Measurements from ENCODE around the gene LCLAT1.
"Not testable (repeated sequence)": the region's sequence is repeated elsewhere in the genome, so short reads cannot be mapped to it uniquely, and the experiment has no call there.

The LCLAT1 gene

DNA sequence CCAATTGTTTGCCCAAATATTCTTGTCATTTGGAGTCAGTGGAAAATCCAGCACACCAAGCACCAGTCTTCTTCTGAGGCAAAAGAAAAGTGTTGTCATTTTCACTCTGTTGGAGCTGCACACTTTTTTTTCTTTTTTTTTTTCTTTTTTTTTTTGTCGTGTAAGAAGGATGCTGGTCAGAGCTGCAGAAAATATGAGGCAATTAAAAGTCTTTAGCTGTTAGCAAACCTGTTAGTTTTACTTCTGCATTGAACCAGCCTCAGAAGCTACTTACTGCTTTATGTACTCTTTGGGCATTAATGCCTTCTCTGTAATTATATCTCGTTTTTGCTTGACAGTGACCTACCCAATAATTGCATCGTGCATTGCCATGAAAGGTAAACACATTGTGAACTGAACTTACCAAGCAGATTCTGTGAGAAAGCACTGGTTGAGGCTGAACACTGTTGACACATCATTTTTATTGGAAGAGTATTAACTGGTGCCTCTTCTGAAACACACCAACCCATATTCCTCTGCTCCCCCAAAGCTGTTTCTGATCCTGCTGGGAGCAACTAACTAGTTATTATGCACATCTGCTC, 194.8 kb downstream of the LCLAT1 start:
- DNase-seq, result no peak

DNA sequence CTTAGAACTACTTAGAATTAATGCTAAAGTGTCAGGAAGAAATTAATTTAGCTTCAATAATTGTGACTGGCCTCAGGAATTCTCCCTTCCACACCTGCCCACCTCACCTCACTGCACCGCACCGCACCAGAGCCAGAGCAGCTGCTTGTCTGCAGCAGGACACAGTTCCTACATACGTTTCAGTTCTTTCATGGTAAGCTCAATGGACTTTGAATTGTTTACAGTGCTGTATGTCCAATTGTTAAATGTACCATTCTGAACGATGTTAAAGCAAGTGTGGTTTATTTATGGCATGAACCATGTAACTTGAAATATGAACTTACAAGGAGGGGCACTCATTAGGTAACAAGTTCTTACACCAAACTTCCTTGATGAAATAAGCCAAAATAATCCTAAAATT, 196.0 kb downstream of the LCLAT1 start:
- DNase-seq, result not testable (repeated sequence)

DNA sequence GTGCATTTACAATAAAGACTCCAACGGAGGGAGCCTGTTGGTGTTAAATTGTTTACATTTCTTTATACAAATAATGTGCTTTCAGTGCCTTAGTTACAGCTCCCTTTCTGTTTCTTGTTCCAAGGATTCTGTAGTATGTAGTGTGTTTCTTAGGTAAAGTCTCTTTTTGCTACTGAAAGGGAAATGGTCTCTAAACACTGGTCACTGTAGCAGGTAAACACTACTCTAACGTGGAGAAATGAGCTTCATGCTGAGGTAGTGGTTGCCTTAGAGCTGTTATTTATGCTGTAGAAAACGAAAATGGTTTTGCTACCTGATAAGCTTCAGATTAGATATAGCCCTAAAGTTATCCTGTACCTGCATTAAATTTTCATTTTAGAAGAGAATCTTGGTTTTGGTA, 196.6 kb downstream of the LCLAT1 start:
- no peak for DNase-seq

DNA sequence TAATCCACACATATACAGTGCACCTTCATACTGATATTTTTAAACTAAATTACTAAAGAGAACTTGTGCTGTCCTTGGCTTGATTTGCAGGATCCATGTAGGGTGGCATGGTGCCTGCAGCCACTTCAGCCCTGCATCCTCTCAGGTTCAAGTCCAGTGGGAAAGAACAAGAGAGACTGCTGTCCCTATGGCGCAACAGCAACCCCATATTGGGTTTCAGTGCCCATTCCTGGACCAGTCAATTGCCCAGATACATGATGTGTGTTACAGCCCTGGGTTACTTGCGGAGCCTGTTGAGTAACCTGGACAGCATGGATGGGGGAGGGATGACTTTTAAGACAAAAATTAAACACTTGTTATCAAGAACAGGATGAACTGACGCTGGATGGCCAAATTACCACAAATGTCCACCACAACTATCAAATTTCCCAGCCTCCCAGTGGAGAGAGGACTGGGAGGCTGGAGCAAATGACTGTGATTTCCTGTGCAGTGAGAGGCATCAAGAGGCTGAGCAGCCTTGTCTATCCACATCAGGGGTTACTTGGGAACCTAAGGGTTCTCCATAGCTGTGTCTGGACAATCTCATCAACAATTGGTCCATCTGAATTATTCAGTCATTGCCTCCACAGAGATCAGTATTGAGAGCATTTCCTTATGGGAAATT, 198.2 kb downstream of the LCLAT1 start:
- DNase-seq, result no peak

DNA sequence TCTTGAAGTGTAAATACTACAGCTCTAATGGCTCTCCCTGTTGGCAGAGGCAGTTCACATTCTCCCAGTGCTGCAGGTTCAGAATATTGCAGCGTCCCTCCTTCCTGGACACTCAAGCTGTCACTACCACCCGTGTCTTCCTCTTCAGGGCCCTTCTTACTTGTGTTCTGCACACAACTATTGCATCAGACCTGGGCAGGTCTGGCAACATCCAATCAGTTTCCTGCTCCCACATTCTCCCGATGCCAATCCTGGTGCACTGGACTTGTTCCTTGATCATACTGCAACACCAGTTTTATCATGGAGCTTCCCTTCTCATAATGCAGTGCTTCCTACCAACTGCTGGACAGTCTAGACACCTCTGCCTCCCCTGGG, 198.7 kb downstream of the LCLAT1 start:
- DNase-seq, result no peak

DNA sequence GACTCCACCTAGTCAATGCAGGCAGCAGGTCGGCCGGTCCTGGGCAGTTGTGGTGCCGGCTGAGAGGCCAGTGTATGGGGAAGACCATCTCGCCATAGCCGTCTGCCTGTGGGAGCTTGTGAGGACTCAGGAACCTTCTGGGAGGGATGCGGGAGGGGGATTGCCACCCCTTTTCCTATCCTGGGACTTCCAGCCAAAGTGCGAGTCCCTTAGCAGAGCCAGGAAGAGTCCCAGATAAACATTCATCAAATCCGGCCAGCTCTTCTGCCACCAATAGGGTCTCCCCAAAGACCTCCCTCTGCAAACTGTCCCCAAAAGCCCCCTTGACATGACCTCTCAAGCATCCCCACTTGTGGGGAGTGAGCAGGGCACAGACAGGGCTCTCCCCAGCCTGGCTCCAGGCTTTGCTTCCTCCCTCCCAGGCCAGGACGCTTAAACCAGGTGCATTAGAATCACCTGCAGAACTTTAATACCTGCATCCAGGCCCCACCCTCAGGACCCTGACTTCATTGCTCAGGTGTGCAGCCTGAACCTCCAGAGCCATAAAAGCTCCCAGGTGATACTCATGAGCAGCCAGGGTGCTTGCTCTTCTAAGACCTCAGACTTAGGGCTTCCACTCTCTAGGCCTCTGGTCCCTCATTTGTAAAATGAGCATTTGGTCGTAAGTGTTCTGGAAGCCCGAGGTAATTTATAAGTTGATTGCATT, 200.9 kb downstream of the LCLAT1 start:
- DNase-seq, result no peak

DNA sequence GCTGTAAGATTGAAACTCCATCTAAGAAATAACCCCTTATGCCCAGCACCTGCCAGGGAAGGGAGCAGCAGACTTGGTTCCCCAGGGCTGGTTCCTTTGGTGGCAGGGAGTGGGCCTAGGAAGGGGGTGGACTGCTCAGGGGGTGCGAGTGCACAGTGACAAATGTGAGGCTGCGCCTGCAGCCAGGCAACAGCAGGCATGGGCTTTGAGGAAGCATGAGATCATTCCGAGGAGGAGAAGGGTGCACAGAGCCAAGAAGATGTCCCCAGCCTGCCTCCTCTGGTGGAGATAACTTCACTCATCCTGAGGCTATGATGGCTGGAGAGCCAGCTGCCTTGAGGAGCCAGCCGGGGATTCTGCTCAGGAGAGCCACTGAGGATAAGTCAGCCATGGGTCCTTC, 202.2 kb downstream of the LCLAT1 start:
- DNase-seq, result no peak

DNA sequence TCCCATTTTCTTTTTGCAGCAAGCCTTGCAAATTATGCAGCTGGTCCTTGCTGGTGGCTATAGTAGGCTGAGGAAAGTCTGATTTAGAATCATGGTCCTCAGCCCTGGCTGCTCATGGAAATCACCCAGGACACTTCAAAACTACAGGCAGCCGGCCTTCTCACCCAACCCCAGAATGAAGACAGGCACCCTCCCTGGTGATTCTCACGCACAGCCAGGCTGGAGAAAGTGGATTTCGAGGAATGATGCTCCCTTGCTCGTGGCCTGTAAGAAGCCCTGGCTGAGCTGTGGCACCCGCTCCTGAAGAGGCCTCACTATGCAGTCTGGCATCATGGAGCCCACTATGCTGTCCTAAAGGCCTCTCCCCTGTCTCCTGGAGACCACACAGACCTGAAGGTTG, 202.8 kb downstream of the LCLAT1 start:
- DNase-seq, result no peak

DNA sequence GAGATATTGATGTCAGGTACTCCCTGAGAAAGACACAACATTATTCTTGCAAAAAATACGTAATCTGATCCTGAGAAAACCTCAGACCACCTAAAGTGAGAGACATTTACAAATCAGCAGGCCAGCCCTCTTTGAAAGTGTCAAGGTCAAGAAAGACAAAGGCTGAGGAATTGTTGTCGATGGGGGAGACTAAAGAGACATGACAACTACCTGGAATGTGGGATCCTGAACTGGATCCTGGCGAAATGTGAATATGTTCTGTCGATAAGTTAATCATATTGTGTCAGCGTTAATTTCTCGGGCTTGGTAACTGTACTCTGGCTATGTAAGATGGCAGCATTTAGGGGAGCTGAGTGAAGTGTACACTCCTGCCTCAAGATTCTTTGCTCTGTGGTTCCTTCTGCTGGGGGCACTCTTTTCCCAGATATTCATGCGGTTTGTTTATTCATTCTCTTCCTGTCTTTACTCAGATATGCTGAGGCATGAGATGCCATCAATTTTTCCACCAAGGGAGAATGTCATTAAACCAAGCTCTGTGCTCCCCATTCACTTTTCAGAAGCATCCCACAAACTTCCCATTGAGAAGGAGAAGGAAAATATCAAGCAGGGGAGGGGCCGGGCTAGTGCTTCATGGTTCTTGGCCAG, 205.3 kb downstream of the LCLAT1 start:
- no peak for DNase-seq

DNA sequence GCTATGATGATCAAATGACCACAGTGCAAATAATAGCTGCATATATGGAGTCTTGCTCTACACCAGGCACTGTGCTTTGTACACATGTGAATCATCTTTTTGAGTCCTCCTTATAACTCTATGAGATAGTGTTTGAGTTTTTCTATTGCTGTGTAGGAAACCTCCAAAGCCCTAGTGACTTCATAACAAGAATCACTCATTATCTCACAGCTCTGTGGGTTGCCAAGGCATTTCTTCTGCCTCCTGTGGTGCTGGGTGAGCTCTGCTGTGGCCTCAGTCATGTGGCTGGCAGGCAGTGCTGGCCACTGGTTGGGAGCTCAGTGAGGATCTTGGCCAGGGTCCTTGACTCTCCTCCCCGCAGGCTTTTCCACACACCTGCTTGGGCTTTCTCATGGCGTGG, 206.8 kb downstream of the LCLAT1 start:
- DNase-seq, result no peak

DNA sequence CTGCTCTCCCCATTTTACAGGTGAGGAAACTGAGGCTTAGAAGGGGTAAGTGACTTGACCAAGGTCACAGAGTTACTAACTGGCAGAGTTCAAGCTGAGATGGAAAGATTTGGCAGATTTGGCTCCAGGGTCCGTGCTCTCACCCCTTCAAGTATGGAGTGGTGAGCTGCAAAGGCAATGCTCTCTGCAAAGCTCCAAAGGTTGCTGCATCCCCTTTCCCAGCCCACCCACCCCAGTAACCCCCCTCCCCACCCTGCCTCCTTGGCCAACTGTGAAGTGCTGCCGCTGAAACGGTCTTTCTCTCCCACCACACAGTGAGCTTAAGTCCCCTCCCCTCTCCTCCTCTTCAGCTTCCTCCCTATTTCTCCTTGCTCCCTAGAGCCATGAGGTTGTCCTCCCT, 207.4 kb downstream of the LCLAT1 start:
- DNase-seq, result no peak

DNA sequence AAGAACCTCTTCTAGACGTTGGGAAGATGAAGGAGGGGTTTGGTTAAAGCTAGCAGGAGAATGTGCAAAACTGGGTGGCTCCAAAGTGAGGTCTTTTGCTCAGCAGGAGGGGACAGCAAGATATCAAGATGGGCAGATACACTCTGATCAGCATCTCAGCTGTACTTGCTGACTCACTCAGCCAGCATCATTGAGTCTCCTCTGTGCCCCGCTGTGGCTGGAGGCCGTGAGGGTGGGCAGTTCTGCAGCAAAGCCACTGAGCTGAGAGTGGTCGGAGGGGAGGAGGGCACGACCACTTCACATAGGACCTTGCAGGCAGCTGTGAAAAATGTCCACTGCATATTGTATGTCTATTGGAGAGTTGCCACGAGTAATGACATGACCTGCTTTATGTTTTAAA, 208.2 kb downstream of the LCLAT1 start:
- no peak for DNase-seq

DNA sequence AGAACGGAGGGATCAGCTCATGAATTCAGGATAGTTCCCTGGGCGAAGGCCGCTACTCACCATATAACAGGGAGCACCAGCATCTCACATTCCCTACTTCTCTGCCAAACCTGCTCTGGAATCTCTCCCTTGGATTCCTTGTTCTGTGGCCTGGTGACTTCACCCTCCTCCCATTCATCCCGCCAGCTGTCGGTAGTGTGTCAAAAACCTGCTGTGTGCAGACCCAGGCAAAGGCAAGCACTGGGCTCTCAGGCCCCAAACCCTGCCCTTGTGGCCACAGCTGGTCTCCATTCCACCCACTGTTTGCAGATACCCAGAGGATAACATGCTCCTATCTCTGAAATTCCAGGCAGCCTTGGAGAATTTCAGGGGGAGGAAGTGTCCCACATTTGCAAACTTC, 208.6 kb downstream of the LCLAT1 start:
- no peak for DNase-seq

DNA sequence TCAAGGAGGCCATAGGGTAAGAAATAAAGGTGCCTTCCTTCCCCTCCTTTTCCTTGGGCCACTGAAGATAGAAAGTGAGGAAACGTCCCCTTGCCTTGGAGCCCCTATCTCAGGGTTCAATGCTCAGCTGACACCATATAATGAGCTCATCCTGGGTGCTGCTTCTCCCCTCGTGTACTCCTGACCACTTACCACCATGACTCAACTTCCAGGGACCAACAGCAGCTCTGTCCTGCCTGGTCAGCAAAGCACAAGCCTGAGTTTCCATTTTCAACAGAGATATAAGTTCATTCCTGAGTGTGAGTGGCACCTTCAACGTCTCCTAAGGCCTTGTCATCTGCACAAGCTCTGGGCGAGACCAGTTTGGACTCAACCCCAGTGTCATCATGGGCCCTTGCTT, 209.0 kb downstream of the LCLAT1 start:
- DNase-seq, result no peak

DNA sequence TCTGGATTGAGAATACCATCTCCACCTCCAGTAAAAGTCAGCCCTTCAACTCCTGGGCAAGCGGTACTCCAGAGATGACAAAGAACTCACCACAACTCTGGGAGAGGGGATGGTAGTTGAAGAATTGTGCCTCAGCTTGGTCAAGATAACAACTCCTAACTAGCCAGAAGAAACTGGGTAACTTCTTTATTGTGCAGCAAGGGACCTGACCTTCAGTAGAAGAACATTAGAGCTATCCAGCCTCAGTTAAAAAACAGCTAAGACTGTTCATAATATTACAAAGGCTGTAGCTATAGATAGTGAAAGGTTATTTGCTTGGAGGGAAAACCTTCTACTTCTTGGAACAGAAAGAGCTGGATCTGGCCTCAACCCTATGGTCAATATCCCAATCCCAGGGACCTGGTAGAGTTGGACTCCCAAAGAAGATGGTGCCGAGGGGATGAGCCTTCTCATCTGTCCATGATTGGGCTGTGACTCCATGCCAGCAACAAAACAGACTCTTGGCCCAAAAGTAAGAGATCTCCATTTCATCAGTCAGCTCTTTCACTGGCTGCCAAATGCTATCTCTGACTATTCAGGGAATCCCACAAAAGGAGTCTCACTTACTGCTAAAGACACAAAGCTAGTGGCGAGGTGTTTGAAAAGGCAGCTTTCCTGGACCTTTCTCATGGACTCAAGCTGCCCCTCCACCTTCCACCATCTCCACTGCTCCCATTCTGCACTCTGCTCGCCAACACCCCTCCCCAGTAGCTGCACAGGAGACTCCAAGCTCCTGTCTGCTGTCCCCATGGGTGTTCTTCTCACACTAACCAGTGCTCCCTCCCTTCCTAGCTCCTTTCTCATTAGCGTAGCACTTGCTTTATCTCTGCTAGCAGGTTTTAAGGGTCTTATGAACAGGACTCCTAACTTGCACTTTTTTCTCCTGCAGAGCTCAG, 214.4 kb downstream of the LCLAT1 start:
- no peak for DNase-seq

DNA sequence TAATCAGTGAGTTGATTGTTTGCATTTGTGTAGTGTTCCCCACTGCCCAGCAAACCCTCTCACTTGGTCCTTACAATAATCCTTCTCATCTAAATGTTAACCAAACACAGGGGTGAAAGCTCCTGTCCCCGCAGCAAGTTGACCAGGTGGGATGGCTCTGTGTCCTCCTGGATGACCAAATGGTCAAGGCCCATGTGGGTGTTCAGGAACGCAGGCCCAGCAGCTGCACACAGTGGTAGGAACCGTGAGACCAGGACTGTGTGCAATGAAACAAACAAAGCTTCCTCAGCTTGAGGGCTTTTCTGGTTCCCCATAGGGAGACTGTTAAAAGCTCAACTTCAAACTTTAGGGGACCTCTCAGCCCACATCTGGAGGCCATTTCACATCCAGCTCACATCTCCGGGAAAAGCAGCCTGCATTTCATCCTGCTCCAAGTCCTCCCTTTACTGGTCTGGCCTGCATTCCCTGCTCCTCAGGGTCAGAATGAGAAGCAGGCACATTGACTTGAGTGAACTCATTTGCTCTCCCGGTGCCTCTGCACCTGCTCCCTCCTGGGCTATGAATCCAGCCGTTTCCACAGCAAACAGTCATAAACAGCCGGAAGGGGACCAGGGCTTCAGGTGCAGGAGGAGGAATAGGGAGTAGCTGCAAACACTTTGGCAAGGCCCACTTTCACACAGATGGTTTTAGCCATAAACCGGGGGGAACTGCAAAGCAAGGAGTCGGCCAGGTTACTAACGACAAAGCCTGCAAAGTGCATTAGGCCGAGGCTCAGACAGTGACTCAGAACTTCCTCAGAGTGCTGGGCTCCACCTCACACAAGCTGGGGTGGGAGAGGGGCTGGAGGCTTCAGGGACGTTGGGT, 215.5 kb downstream of the LCLAT1 start:
- no peak for DNase-seq

DNA sequence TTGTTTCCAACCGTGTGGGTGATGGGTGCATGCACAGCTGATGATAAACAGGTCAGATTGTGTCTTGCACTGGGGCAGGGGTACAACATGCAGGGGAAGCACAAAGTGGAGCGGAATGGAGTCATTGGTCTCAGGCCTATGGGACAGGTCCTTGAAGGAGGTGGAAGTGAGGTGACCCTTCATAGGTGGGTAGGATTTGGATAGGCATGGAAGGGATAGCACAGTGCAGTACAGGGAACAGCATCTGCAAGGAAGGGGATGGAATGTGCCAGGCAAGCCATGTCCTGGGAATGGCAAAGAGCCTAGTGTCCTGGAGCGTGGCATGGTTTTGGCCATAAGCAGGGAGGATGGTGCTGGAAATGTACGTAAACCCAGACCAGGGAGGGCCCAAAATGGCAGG, 216.3 kb downstream of the LCLAT1 start:
- no peak for DNase-seq

DNA sequence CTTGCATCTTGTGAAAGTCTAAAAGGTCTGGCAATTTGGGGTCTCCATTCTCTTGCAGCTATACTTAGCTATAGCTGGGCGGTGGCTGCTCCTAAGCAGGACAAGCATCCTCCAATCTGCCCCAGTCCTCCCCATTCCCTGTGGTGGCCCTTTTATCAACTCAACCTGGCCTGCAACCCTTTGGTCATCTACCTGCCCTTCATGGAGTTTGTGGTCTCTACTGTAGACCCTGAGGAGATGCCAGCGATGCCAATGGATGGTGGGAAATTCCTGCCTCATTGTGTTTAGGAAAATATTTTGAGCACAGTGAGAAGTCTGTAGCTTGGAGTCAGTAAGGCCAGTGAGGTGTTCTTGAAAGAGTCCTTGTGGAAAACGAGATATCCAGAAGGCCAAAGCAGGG, 216.8 kb downstream of the LCLAT1 start:
- no peak for DNase-seq

DNA sequence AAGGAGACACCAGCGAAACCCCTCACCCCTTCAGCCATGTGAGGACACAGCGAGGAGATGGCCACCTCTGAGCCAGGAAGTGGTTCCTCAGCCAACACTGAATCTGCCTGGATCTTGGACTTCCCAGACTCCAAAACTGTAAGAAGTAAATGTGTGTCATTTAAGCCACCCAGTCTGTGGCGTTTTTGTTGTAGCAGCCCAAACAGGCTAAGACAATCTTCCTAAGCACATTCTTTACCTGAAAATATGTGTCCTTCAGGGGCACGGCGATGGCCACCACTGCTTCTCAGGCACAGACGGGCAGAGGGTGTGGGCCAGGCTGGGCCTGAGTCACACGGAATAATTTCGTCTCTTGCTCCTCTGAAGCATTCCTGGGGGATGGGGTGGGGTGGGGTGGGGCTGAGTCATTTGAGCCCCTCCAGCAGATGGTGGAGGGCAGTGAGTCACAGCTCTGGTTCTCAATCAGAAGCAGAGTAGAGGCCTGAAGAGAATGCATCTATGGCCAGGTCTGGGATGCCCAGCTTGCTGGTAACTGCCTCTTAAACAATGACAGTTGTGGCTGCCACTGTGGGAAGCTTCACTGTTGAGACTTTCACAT, 217.8 kb downstream of the LCLAT1 start:
- DNase-seq, result no peak

DNA sequence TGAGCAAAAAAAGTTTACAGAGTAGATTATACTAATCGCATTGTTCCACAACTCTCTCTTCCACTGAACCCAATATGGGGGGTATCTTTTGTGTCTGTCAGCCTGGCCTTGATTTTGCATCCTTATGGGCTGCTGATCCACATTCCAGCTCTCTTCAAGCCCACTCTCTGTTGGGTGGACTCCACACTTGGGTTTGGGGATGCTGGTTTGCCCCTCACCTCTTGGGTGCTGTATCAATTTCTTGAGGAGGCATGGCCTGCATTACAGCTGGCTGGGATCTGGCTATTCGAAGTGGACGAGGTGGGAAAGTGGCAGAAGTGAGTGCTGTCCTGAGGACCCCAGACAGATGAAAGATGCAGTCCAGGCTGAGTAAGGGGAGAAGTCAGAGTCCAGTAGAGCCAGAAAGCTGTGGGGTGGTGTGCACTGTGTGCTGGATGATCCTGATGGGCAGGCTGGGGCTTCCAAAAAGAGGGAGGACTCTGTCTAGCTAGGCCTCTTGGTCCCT, 218.8 kb downstream of the LCLAT1 start:
- no peak for DNase-seq
